ENCODE measurements around the gene PREX1. TPM values are rescaled to one million over a fixed set of nuclear protein-coding genes. Genes with fewer than 3 reads are reported as not detected.

Gene PREX1
- total and polyA plus RNA-seq, 8 donors: 1.5 to 13.2 (median 6.3) TPM

DNA sequence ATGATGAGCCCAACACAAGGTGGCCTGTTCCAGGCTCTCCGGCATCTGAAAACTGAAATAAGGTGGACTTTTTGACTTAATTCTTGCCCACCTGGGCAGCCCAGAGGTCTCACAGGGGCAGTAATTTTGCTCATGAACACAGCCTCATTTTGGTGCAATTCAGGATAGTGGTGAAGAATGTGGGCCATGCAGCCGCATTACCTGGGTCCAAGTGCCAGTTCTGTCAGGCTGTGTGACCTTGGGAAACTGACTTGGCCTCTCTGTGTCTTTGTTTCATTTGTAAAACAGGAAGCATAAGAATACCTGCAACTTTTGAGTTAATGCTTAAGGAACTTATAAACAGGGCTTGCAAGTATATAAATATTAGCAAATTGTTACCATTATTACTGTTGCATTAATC is 5.6 kb downstream of the PREX1 start:
- Histone ChIP-seq H3K4me1 (no peaks in the 10 kb centered on the region), H3K4me3 (no peak overlapping the region), H3K27me3 (peaks cover 0 to 2% (median 0%) of the 10 kb centered on the region in 4 donors), H3K9me3 (no peaks in the 10 kb centered on the region), H3K36me3 (no peaks in the 10 kb centered on the region), H3K27ac (no peak overlapping the region)
- TF ChIP-seq, protein P1, sequence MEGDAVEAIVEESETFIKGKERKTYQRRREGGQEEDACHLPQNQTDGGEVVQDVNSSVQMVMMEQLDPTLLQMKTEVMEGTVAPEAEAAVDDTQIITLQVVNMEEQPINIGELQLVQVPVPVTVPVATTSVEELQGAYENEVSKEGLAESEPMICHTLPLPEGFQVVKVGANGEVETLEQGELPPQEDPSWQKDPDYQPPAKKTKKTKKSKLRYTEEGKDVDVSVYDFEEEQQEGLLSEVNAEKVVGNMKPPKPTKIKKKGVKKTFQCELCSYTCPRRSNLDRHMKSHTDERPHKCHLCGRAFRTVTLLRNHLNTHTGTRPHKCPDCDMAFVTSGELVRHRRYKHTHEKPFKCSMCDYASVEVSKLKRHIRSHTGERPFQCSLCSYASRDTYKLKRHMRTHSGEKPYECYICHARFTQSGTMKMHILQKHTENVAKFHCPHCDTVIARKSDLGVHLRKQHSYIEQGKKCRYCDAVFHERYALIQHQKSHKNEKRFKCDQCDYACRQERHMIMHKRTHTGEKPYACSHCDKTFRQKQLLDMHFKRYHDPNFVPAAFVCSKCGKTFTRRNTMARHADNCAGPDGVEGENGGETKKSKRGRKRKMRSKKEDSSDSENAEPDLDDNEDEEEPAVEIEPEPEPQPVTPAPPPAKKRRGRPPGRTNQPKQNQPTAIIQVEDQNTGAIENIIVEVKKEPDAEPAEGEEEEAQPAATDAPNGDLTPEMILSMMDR (IDR thresholded peaks at IDR 0.05): no peak
- intact Hi-C loops (cut with DNase I): no loop called here
- FAIRE-seq (no peak), ATAC-seq (no peak), DNase-seq (no peak)
- 68 to 78% methylated on average over 2 of the region's 2 CpGs for WGBS, 2 donors

- TF ChIP-seq, protein P1 (IDR thresholded peaks at IDR 0.05): no peak
- H3K27ac ChIP-seq: no peak overlapping the region
- H3K27me3 ChIP-seq: no peaks in the 10 kb centered on the region
- no peaks in the 10 kb centered on the region for H3K9me3 ChIP-seq
- H3K4me3 ChIP-seq: no peak overlapping the region
- ATAC-seq (no peak), FAIRE-seq (no peak), DNase-seq (no peak)
- no peaks in the 10 kb centered on the region for H3K4me1 ChIP-seq
- intact Hi-C loops (cut with DNase I): no loop called here
- WGBS, 2 donors: 62 to 77% methylated on average over 8 of the region's 8 CpGs
- H3K36me3 ChIP-seq: no peaks in the 10 kb centered on the region
Observed at GRCh38 chr20:48821261-48821920, 6.4 kb downstream of the PREX1 start.

- H3K4me1 ChIP-seq: no peaks in the 10 kb centered on the region
- FAIRE-seq: no peak
- no peak overlapping the region for H3K27ac ChIP-seq
- TF ChIP-seq, protein P1 (IDR thresholded peaks at IDR 0.05): no peak
- ATAC-seq: no peak
- H3K36me3 ChIP-seq: no peaks in the 10 kb centered on the region
- no peaks in the 10 kb centered on the region for H3K9me3 ChIP-seq
- H3K27me3 ChIP-seq: no peaks in the 10 kb centered on the region
- intact Hi-C loops (cut with DNase I): no loop called here
- H3K4me3 ChIP-seq: no peak overlapping the region
- DNase-seq: no peak
- 62 to 75% methylated on average over 8 of the region's 8 CpGs for WGBS, 2 donors
Observed at GRCh38 chr20:48820649-48820973, 7.2 kb downstream of the PREX1 start.

- ATAC-seq (no peak), FAIRE-seq (no peak), DNase-seq (no peak)
- Histone ChIP-seq H3K9me3 (no peaks in the 10 kb centered on the region), H3K27ac (no peak overlapping the region), H3K4me3 (no peak overlapping the region), H3K4me1 (no peaks in the 10 kb centered on the region), H3K27me3 (no peaks in the 10 kb centered on the region), H3K36me3 (no peaks in the 10 kb centered on the region)
- TF ChIP-seq, protein P1 (IDR thresholded peaks at IDR 0.05): no peak
- 52 to 54% methylated on average over 15 of the region's 15 CpGs for WGBS, 2 donors
- intact Hi-C loops (cut with DNase I): no loop called here
Observed at GRCh38 chr20:48819821-48820648, 7.8 kb downstream of the PREX1 start.

DNA sequence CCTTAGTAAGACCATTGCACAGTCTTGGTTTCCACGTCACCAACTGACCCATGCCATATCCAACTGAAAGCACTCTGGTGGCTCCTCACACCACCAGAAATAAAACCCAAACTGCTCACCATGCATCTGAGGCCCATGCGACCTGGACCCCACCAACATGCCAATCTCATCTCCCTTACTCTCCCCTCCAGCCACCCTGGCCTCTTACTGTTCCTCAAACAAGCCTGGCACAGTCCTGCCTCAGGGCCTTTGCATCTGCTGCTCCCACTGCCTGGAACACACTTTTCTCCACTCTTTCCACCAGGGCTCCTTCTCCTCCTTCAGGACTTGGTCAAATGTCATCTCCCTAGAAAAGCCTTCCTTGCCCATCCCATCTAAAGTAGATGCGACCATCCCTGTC is 8.7 kb downstream of the PREX1 start:
- Histone ChIP-seq H3K9me3 (no peaks in the 10 kb centered on the region), H3K4me3 (no peak overlapping the region), H3K4me1 (no peaks in the 10 kb centered on the region), H3K27me3 (no peaks in the 10 kb centered on the region), H3K27ac (no peak overlapping the region), H3K36me3 (no peaks in the 10 kb centered on the region)
- DNase-seq (no peak), ATAC-seq (no peak), FAIRE-seq (no peak)
- 89 to 94% methylated on average over 3 of the region's 3 CpGs for WGBS, 2 donors
- intact Hi-C loops (cut with DNase I): no loop called here
- TF ChIP-seq, protein P1 (IDR thresholded peaks at IDR 0.05): no peak
